Measurements from ENCODE around the gene MAP3K21.

The MAP3K21 gene

DNA sequence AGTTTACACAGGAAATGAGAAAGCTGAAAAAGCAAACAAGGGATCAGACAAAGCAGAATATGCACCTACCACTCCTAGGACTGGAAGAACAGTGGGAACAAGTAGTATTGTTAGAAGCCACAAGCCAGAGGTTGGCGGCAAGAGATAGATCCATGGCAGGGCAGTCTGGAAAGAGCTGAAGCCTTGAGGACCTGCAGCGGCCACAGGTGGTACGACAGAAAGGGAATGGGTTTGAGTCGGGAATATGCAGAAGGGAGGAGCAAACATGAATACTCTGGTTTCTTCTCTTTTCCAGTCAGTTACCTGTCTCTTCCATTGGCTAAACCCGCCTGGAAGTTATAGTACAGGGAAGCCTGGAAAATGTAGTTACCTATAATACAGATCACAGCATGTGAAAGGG lies 28.1 kb upstream of the MAP3K21 start:
- H3K9me3 ChIP-seq (ENCODE audit: control insufficient read depth, insufficient read depth, low read length), result no peaks in the 10 kb centered on the region
- no peak overlapping the region for H3K9ac ChIP-seq (ENCODE audit: low read depth, low read length)
- H3K4me3 ChIP-seq (ENCODE audit: low read depth, low read length), result no peak overlapping the region
- H3K4me1 ChIP-seq (ENCODE audit: control insufficient read depth, insufficient read depth, low read length), result peaks cover 4% of the 10 kb centered on the region
- H3K36me3 ChIP-seq (ENCODE audit: control insufficient read depth, insufficient read depth, low read length), result no peaks in the 10 kb centered on the region
- no peaks in the 10 kb centered on the region for H3K27me3 ChIP-seq (ENCODE audit: control insufficient read depth, insufficient read depth, low read length)

DNA sequence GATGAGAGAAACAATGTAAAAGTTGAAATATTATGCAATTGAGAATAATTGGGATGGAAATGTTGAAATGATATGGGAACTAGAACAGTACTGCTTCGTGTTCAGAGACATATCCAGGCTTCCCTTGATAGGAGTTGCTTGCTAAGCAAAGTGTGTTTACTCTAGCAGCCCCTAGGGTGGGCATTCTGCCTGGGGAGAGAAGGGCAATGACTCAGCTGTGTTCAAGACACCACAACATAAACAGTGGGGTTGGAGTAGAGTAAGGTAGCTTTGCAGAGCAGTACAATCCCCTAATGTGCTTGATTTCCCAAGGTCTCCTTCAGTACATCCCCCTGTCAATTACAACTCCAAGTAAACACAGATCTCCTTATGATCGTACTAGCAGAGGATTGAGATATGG lies 27.2 kb upstream of the MAP3K21 start:
- Histone ChIP-seq H3K9me3 (ENCODE audit: control insufficient read depth, insufficient read depth, low read length) (no peaks in the 10 kb centered on the region), H3K4me1 (ENCODE audit: control insufficient read depth, insufficient read depth, low read length) (peaks cover 4% of the 10 kb centered on the region), H3K36me3 (ENCODE audit: control insufficient read depth, insufficient read depth, low read length) (no peaks in the 10 kb centered on the region), H3K4me3 (ENCODE audit: low read depth, low read length) (no peak overlapping the region), H3K27me3 (ENCODE audit: control insufficient read depth, insufficient read depth, low read length) (no peaks in the 10 kb centered on the region), H3K9ac (ENCODE audit: low read depth, low read length) (no peak overlapping the region)

DNA sequence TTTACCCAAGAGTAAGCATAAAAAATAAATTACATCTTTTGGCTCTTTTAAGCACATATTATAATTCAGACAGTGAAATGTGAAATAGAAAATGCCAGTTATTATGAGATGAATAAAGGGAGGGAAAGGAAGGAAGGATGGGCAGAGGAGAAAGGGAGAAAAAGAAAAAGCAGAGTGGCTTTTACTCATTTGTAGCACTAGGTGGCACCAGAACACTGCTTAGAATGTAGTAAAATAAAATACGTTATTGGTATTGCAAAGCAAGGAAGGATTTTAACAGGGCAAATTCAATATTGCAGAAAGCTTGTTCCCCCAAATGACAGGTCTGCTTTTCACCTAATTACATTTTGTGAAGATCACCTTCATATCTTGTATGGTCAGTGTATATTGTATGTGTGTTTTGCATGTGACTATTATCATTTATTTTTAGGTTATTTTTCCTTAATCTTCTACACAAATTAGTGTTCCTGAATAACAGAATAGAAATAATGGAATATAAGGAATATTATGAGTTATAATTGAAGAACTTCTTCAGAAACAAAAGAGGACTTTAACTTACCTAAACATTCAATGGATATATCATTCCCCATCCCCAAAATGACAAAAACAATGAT lies 22.9 kb upstream of the MAP3K21 start:
- Histone ChIP-seq H3K9ac (ENCODE audit: low read depth, low read length) (no peak overlapping the region), H3K36me3 (ENCODE audit: control insufficient read depth, insufficient read depth, low read length) (no peaks in the 10 kb centered on the region), H3K27me3 (ENCODE audit: control insufficient read depth, insufficient read depth, low read length) (no peaks in the 10 kb centered on the region), H3K4me1 (ENCODE audit: control insufficient read depth, insufficient read depth, low read length) (peaks cover 4% of the 10 kb centered on the region), H3K4me3 (ENCODE audit: low read depth, low read length) (no peak overlapping the region), H3K9me3 (ENCODE audit: control insufficient read depth, insufficient read depth, low read length) (no peaks in the 10 kb centered on the region)

DNA sequence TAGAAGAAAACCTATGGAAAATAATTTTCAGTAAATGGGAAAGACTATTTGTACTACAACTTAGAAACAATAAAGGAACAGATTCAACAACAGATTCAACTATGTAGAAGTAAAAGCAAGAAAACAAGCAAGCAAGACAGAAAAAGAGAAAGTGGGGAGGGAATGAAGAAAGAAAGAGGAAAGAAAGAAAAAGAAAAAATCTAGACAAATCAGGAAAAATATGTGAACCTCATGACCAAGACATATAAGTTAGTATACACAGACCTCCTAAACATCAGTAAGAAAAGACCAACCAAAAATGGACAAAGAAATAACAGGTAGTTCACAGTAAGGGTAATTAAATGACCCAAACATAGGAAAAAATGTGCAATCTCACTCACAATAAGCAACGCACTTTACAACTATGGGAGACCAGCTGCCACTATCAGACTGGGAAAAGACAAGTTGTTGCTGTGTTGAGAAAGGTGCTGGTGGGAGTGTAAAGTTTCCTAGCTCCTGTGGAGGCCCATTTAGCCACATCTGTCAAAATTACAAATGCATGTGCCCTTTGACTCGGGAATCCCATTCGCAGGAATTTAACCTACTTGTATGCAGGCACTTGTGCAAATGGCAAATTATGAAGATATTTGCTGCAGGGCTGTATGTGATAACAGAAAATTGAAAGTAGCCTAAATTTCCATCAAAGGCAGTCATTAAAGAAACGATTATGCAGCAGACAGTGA lies 13.9 kb upstream of the MAP3K21 start:
- Histone ChIP-seq H3K36me3 (ENCODE audit: control insufficient read depth, insufficient read depth, low read length) (no peaks in the 10 kb centered on the region), H3K9ac (ENCODE audit: low read depth, low read length) (no peak overlapping the region), H3K27me3 (ENCODE audit: control insufficient read depth, insufficient read depth, low read length) (no peaks in the 10 kb centered on the region), H3K4me3 (ENCODE audit: low read depth, low read length) (no peak overlapping the region), H3K4me1 (ENCODE audit: control insufficient read depth, insufficient read depth, low read length) (no peaks in the 10 kb centered on the region), H3K9me3 (ENCODE audit: control insufficient read depth, insufficient read depth, low read length) (no peaks in the 10 kb centered on the region)

DNA sequence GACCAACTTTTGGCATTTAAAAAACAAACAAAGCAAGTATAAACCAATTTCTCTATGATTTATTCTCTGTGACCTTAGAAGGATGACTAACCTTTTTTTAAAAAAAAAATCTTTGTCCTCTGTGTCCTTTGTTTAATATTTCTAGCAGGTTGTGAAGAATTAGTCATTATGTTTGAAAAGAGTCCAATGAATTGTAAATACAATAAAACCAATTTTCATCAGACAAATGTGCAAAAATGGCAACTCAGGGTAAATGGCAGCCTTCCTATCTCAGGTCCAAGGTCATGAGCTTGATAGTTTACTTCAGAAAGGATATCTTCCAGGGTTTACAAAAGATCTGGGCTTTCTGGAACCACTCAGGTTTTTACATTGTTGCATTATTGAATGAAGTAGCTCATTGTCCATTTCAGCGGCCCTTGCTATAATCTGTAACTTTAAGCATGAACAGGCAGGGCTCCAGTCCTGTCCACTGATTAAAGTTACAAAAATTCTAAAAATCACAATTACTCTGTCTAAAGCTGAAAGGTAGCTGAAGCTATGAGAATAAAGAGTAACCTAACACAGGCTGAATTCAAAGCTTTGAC lies 11.7 kb upstream of the MAP3K21 start:
- no peaks in the 10 kb centered on the region for H3K36me3 ChIP-seq (ENCODE audit: control insufficient read depth, insufficient read depth, low read length)
- no peaks in the 10 kb centered on the region for H3K9me3 ChIP-seq (ENCODE audit: control insufficient read depth, insufficient read depth, low read length)
- no peaks in the 10 kb centered on the region for H3K27me3 ChIP-seq (ENCODE audit: control insufficient read depth, insufficient read depth, low read length)
- H3K9ac ChIP-seq (ENCODE audit: low read depth, low read length), result no peak overlapping the region
- no peak overlapping the region for H3K4me3 ChIP-seq (ENCODE audit: low read depth, low read length)
- H3K4me1 ChIP-seq (ENCODE audit: control insufficient read depth, insufficient read depth, low read length), result no peaks in the 10 kb centered on the region

DNA sequence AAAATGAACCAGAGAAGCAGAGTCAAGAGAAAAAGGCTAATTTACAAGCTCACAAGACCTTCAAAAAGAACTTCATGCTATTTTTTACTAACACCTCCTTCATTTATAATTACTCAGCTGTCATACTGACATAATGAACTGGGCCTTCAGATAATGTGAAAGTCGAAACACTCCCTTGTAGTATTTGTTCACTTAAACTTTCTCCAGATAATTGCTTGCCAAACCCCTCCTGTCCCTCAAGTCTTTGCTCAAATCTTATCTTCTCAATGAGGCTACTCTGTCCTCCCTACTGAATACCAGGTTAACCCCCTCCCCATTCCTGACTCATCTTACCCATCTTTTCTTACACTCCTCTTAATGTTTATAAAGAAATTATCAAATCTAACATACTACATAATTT lies 11.1 kb upstream of the MAP3K21 start:
- H3K9me3 ChIP-seq (ENCODE audit: control insufficient read depth, insufficient read depth, low read length), result no peaks in the 10 kb centered on the region
- no peaks in the 10 kb centered on the region for H3K27me3 ChIP-seq (ENCODE audit: control insufficient read depth, insufficient read depth, low read length)
- no peaks in the 10 kb centered on the region for H3K4me1 ChIP-seq (ENCODE audit: control insufficient read depth, insufficient read depth, low read length)
- no peak overlapping the region for H3K9ac ChIP-seq (ENCODE audit: low read depth, low read length)
- H3K4me3 ChIP-seq (ENCODE audit: low read depth, low read length), result no peak overlapping the region
- H3K36me3 ChIP-seq (ENCODE audit: control insufficient read depth, insufficient read depth, low read length), result no peaks in the 10 kb centered on the region

DNA sequence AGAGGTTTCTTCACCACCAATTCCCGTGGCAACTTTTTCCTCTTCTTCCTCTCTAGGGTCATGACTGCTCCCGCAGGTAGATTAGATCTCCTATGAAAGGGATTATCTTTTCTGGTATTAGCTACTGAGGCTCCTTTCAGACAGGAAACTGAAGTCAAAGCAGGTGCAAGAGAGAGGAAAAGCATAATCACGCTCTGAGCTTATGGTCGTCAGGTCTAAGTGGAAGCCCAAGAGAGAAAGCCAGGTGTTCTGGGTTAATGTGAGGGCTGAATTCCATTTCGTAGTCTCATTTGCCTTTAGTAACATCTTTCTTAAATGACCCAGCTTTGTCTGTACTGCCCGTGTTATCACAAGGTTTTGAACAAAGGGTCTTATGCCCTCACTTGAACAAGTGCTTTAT lies 8.3 kb upstream of the MAP3K21 start:
- H3K27me3 ChIP-seq (ENCODE audit: control insufficient read depth, insufficient read depth, low read length), result no peaks in the 10 kb centered on the region
- H3K4me1 ChIP-seq (ENCODE audit: control insufficient read depth, insufficient read depth, low read length), result no peaks in the 10 kb centered on the region
- H3K9ac ChIP-seq (ENCODE audit: low read depth, low read length), result no peak overlapping the region
- no peaks in the 10 kb centered on the region for H3K36me3 ChIP-seq (ENCODE audit: control insufficient read depth, insufficient read depth, low read length)
- no peak overlapping the region for H3K4me3 ChIP-seq (ENCODE audit: low read depth, low read length)
- H3K9me3 ChIP-seq (ENCODE audit: control insufficient read depth, insufficient read depth, low read length), result no peaks in the 10 kb centered on the region

DNA sequence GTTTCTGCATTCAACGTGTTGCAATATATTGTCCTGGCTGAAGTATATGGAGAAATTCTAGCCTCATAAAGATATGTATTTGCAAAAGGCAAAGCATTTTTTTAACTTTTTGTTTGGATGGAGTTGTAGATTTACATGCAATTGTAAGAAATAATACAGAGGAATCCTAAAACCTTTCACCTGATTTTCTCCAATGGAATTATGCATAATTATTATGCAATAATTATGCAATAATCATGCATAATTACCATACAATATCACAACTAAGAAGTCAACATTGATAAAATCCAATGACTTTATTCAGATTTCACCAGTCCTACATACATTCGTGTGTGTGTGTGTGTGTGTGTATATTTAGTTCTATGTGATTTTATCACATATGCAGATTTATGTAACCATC lies 7.5 kb upstream of the MAP3K21 start:
- H3K4me3 ChIP-seq (ENCODE audit: low read depth, low read length), result no peak overlapping the region
- no peaks in the 10 kb centered on the region for H3K27me3 ChIP-seq (ENCODE audit: control insufficient read depth, insufficient read depth, low read length)
- H3K9me3 ChIP-seq (ENCODE audit: control insufficient read depth, insufficient read depth, low read length), result no peaks in the 10 kb centered on the region
- no peaks in the 10 kb centered on the region for H3K4me1 ChIP-seq (ENCODE audit: control insufficient read depth, insufficient read depth, low read length)
- no peak overlapping the region for H3K9ac ChIP-seq (ENCODE audit: low read depth, low read length)
- no peaks in the 10 kb centered on the region for H3K36me3 ChIP-seq (ENCODE audit: control insufficient read depth, insufficient read depth, low read length)

DNA sequence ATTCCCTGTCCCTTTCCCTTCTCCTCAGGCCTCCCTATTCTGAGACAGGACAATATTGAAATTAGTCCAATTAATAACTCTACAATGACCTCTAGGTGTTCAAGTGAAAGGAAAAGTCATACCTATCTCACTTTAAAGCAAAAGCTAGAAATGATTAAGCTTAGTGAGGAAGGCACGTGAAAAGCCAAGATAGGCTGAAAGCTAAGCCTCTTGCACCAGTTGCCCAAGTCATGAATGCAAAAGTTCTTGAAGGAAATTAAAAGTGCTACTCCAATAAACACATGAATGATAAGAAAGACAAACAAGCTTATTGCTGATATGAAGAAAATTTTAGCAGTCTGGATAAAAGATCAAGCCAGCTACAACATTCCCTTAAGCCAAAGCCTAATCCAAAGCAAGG lies 3.8 kb upstream of the MAP3K21 start:
- H3K9ac ChIP-seq (ENCODE audit: low read depth, low read length), result no peak overlapping the region

DNA sequence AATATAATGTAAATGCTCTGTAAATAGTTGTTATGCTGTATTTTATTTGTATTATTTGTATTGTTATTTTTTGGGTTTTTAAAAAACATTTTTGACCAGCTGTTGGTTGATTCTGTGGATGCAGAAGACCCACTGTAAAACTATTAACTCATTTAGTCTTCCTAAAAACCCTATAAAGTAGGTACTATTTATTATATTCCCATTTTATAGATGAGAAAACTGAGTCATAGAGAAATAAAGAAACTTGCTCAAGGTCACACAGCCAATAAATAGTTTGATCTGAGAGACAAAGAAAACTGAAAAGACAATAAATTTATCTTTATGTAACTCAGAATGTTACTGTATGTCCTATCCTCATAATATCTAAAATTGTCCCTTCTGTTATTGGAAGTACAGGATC lies 1.2 kb upstream of the MAP3K21 start:
- H3K36me3 ChIP-seq (ENCODE audit: control insufficient read depth, insufficient read depth, low read length), result no peaks in the 10 kb centered on the region
- H3K9me3 ChIP-seq (ENCODE audit: control insufficient read depth, insufficient read depth, low read length), result no peaks in the 10 kb centered on the region
- H3K4me3 ChIP-seq (ENCODE audit: low read depth, low read length), result no peak overlapping the region
- peaks cover 2% of the 10 kb centered on the region for H3K4me1 ChIP-seq (ENCODE audit: control insufficient read depth, insufficient read depth, low read length)
- H3K27me3 ChIP-seq (ENCODE audit: control insufficient read depth, insufficient read depth, low read length), result peaks cover 22% of the 10 kb centered on the region
- no peak overlapping the region for H3K9ac ChIP-seq (ENCODE audit: low read depth, low read length)

More for the DNA sequence above, 3.8 kb upstream of the MAP3K21 start:
- peaks cover 13% of the 10 kb centered on the region for H3K27me3 ChIP-seq (ENCODE audit: control insufficient read depth, insufficient read depth, low read length)
- no peak overlapping the region for H3K4me3 ChIP-seq (ENCODE audit: low read depth, low read length)
- H3K36me3 ChIP-seq (ENCODE audit: control insufficient read depth, insufficient read depth, low read length), result no peaks in the 10 kb centered on the region
- no peaks in the 10 kb centered on the region for H3K4me1 ChIP-seq (ENCODE audit: control insufficient read depth, insufficient read depth, low read length)
- H3K9me3 ChIP-seq (ENCODE audit: control insufficient read depth, insufficient read depth, low read length), result no peaks in the 10 kb centered on the region

DNA sequence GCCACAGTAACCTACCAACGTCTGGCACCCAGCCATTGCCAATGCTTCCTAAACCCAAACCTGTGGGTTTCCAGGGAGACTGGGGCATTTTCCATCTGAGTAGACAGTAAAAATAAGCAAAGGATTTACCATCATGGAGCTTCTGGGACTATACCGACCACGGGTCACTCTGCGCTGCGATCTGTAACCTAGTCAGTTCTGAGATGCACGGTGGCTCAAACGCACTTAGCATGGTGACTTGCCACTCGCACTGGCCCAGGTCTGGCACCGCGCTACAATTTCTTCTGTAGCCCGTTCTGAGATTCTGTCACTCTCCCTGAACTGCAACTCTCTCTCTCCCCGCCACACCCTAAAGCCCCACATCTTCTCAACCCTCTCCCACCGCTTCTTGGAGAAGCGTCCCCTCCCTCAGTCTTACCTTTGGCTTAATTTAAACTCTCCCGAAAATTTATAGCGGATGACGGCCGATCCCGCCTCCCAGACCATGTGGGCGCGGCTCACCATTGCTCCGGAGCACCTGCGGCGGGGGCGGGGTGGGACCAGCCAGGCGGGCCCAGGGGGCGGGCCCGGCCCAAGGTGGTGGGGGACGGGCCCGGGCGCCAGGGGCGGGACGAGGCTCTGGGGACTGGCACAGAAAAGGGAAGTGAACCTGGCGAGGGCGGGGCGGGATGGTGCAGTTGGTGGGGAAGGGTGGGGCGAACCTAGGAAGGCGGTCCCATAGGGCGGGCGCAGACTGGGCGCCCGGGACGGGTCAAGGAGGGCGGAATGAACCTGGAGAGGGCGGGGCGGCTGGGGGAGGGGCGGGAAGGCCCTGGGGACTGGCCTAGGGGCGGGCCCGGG lies 493 bp upstream of the MAP3K21 start:
- no peak overlapping the region for H3K9ac ChIP-seq (ENCODE audit: low read depth, low read length)
- H3K36me3 ChIP-seq (ENCODE audit: control insufficient read depth, insufficient read depth, low read length), result no peaks in the 10 kb centered on the region
- peaks cover 2% of the 10 kb centered on the region for H3K4me1 ChIP-seq (ENCODE audit: control insufficient read depth, insufficient read depth, low read length)
- H3K9me3 ChIP-seq (ENCODE audit: control insufficient read depth, insufficient read depth, low read length), result no peaks in the 10 kb centered on the region
- peaks cover 22% of the 10 kb centered on the region for H3K27me3 ChIP-seq (ENCODE audit: control insufficient read depth, insufficient read depth, low read length)
- H3K4me3 ChIP-seq (ENCODE audit: low read depth, low read length), result peak overlapping the region; percentile 35
